GM13976 (cell line): ENCODE results near the gene FGF14.

Experiments used
- DNase-seq: peaks from one replicate; pipeline ENCODE4 v3.0.0; 2012; ENCODE audit warnings: low spot score
- in situ Hi-C: fragments of 300-500 bp; cut with MboI; formaldehyde crosslinking; loops from one replicate; pipeline ENCODE4 v1.12.0; 2022; ENCODE audit warnings: low sequenced_read_pairs, mixed read lengths, inconsistent platforms; ENCODE audit not compliant: unreplicated experiment
- TF ChIP-seq, protein P1 (sequence below): IDR thresholded peaks from 2 replicates; pipeline ENCODE4 v1.5.1; 2012; ENCODE audit warnings: borderline replicate concordance, mild to moderate bottlenecking; ENCODE audit not compliant: insufficient read depth; ENCODE audit errors: extremely low read depth, missing control alignments, control extremely low read depth

Gene FGF14

DNA sequence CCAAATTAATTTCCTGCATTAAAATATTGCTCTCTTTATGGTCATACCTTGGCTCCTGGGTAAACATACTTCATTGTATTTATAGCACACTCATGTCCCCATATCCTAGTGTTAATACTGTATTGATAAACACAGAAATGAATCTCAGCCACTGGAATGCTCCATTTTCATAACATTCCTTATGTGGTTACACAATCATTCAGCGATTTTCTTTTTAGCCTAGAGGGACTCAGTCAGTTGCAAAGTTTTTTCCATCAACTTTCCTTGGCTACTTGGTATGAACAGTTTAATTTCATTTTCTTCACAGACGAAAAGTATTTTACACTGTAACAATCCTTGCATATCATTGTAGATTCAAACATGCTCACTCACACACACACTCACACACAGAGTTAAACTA is 471.5 kb downstream of the FGF14 start:
- TF ChIP-seq, protein P1, sequence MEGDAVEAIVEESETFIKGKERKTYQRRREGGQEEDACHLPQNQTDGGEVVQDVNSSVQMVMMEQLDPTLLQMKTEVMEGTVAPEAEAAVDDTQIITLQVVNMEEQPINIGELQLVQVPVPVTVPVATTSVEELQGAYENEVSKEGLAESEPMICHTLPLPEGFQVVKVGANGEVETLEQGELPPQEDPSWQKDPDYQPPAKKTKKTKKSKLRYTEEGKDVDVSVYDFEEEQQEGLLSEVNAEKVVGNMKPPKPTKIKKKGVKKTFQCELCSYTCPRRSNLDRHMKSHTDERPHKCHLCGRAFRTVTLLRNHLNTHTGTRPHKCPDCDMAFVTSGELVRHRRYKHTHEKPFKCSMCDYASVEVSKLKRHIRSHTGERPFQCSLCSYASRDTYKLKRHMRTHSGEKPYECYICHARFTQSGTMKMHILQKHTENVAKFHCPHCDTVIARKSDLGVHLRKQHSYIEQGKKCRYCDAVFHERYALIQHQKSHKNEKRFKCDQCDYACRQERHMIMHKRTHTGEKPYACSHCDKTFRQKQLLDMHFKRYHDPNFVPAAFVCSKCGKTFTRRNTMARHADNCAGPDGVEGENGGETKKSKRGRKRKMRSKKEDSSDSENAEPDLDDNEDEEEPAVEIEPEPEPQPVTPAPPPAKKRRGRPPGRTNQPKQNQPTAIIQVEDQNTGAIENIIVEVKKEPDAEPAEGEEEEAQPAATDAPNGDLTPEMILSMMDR = no peak
- no peak for DNase-seq
- in situ Hi-C loops = no loop called here

DNA sequence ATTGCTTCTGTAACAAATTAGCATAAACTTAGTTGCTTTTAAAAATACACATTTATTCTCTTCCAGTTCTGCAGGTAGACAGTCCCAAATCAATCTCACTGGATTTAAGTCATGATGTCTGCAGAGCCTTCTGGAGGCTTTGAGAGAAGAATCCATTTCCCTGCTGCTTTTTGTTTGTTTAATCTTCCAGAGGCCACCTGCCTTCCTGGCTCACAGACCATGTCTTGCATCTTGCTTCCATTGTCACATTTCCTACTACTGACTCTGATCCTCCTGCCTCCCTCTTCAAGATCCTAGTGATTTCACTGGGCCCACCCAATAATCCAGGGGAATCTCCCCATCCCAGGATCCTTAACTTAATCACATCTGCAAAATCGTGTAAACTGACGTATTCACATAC is 476.1 kb downstream of the FGF14 start:
- in situ Hi-C loops = no loop called here
- DNase-seq = no peak
- TF ChIP-seq, protein P1 = no peak

DNA sequence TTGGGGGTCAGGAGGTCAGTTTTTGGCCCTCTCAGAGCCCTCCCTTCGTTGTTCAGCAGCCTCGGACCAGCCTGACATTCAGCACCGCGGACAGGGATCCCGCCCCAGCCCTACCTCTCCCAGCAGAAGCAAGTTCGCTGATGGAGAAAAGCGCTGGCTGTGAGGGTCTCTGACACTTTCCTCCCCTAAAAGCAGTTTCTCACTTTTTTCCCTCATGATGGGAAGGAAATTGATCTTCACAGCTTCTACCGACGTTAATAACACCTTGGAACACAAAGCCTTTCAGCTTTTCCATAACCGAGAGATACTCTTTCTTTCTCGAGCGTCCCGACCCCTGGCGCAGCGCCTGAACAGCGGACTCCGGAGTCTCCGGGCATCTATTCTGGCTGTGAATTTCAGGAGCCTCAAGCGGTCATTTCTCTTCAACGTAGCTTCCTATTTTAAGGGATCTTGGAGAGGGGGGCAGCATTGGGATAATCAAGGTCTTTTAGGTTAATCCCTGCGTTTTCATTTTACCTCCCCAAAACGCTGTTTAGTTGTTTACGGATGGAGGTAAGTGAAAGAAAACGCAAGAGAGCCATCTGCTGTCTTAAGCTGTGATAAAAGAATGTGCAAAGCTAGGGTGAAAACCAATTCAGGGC is 482.2 kb downstream of the FGF14 start:
- DNase-seq = peak; percentile 13
- in situ Hi-C loops = no loop called here
- TF ChIP-seq, protein P1 = no peak

DNA sequence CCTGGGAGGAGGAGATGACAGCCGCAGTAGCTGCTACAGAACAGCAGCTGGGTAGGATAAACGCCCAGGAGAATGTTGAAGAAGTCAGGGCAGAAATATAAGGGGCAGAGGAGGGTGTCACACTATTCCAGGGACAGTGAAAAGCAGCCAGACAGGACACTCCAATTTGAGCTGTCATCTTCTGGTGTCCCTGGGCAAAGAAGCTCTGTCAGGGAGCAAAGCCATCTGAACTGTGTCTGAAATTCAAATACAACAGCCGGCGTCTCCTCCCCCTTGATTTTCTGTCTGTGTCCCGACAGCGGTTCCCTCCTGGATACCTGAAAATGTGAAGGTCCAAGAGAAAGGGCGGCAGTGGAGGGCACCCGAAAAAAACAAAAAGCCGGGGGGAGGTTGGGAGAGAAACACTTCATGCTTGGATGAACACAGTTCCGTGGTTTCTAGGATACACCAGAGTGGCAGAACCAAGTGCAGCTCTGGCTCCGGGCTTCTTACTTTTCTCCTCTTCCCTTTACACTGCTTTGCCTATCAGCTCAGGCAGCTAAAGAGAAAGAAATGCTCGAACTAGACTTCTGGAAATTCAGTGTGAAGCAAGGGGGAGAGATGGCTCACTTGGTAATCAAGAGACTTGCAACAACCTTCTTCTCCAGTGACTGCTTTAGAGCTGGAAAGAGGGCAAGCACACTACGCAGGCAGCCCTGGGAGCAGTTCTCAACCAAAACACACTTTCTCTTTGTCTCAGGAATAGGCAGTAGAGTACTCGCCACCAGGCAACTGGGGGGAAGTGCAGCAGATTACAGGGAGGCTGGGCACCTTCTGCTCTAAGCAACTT is 483.8 kb downstream of the FGF14 start:
- in situ Hi-C loops = no loop called here
- TF ChIP-seq, protein P1 = no peak

DNA sequence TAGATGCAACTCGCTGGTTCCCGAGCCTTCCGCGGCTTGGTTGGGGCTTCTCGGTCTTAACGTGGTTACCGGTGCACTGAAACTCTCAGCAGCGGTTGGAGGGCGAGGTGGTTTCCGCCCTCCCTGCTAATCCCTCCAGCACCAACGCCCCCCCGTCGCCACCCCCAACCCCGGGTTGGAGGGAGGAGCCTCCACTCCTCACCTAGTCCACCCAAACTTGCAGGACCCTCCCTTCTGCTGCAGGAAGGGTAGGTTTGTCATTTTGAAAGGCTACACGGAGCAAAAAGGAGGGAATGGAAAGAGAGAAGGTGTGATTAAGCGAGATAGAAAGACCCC is 484.4 kb downstream of the FGF14 start:
- in situ Hi-C loops = no loop called here
- TF ChIP-seq, protein P1 = no peak
- DNase-seq = no peak

More for the DNA sequence above, 483.8 kb downstream of the FGF14 start:
- peak; percentile 13 for DNase-seq

DNA sequence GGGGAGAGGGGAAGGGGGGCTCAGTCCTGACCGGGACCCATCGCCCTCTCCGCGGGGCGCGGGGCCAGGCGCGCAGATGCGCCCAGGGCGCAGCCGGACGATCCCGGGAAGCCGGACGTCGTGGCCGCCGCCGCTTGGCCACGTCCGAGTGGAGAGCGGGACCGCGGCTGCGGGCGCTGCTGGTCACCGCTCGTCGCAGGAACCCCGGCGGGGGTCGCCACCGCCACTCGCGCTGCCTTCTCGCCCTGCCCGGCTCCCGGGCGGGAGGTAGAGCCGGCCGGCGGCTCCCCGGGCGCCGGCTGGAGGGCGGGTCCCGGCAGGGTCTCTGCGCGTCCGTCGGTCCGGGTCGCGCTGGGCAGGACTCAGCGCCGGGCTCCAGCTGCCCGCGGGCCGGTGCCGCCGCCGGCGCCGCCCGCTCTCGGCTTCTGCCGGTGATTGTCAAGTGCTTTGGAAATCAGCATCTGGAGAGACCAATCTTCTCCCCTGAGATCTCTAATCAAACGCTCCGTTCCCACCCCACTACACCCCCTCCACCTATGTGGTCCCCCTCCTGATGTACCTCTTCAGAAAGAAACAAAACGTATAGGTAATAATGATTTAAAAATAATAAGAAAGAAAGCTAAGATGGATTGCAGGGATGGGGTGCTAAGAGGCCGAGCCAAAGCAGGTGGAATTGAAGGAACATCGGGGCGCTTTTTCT is 484.9 kb downstream of the FGF14 start:
- TF ChIP-seq, protein P1 = no peak
- in situ Hi-C loops = no loop called here
- DNase-seq = peak; percentile 15
